Progenitor cell of endocrine pancreas (in vitro differentiated cells): ENCODE results near the gene RABL6. TPM values are rescaled to one million over a fixed set of nuclear protein-coding genes. Genes with fewer than 3 reads are reported as not detected.
"Not testable (repeated sequence)": the region's sequence is repeated elsewhere in the genome, so short reads cannot be mapped to it uniquely, and the experiment has no call there.

ENCODE experiments used
- DNase-seq: peaks from one replicate; pipeline ENCODE4 v3.0.0; 2021; ENCODE audit warnings: low spot score; ENCODE audit not compliant: unreplicated experiment
- H3K27ac Mint-ChIP-seq: 2 replicates; pipeline ENCODE4 v1.8.0; 2021; ENCODE audit warnings: mild to moderate bottlenecking, moderate library complexity, mixed read lengths
- H3K27me3 Mint-ChIP-seq: 2 replicates; pipeline ENCODE4 v1.8.0; 2021; ENCODE audit warnings: mixed read lengths
- H3K36me3 Mint-ChIP-seq: 2 replicates; pipeline ENCODE4 v1.8.0; 2022; ENCODE audit warnings: mixed read lengths; ENCODE audit not compliant: insufficient read depth
- H3K4me1 Mint-ChIP-seq: 2 replicates; pipeline ENCODE4 v1.8.0; 2021; ENCODE audit warnings: low read depth, mixed read lengths
- H3K4me3 Mint-ChIP-seq: 2 replicates; pipeline ENCODE4 v1.8.0; 2021; ENCODE audit warnings: low read depth, mild to moderate bottlenecking, moderate library complexity, mixed read lengths
- H3K9me3 Mint-ChIP-seq: 2 replicates; pipeline ENCODE4 v1.8.0; 2021; ENCODE audit warnings: low read depth, mixed read lengths
- total RNA-seq: library from RNA; stranded (reverse); gene quantifications from 2 replicates; pipeline ENCODE4 v1.2.1, GENCODE V29; 2021
- TF ChIP-seq, protein P1 (sequence below): fragments of 200-600 bp; sonication (generic); IDR thresholded peaks from one replicate; pipeline ENCODE4 v1.5.0; 2021; ENCODE audit warnings: antibody characterized with exemption, mild to moderate bottlenecking; ENCODE audit not compliant: unreplicated experiment

The RABL6 gene
- total RNA-seq, 1 donor from 2014 or later, result 129 TPM

DNA sequence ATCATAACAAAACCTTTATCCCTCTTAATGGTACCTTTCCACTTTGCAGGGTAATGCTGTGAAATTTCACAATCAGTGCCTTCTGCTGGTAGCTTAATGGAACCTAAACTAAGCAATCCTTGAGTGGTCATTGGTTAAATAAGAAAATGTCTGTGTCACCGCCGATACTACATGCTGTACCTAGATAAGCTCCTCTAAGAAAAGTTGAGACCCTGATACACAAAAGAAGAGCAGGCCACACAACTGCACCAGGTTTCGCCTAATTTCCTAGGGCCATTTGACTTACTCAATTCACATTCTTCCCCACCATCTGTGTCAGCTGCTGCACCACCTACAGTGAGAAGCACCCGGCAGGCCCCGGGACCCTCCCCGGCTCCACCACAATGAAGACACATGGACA lies 67.4 kb downstream of the RABL6 start:
- TF ChIP-seq, protein P1, sequence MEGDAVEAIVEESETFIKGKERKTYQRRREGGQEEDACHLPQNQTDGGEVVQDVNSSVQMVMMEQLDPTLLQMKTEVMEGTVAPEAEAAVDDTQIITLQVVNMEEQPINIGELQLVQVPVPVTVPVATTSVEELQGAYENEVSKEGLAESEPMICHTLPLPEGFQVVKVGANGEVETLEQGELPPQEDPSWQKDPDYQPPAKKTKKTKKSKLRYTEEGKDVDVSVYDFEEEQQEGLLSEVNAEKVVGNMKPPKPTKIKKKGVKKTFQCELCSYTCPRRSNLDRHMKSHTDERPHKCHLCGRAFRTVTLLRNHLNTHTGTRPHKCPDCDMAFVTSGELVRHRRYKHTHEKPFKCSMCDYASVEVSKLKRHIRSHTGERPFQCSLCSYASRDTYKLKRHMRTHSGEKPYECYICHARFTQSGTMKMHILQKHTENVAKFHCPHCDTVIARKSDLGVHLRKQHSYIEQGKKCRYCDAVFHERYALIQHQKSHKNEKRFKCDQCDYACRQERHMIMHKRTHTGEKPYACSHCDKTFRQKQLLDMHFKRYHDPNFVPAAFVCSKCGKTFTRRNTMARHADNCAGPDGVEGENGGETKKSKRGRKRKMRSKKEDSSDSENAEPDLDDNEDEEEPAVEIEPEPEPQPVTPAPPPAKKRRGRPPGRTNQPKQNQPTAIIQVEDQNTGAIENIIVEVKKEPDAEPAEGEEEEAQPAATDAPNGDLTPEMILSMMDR, result no peak
- no peak for DNase-seq
- H3K27ac Mint-ChIP-seq, result no peak overlapping the region
- peaks cover 2% of the 10 kb centered on the region for H3K36me3 Mint-ChIP-seq
- H3K27me3 Mint-ChIP-seq, result peaks cover 11% of the 10 kb centered on the region
- H3K9me3 Mint-ChIP-seq, result no peaks in the 10 kb centered on the region
- H3K4me1 Mint-ChIP-seq, result no peaks in the 10 kb centered on the region
- no peak overlapping the region for H3K4me3 Mint-ChIP-seq

DNA sequence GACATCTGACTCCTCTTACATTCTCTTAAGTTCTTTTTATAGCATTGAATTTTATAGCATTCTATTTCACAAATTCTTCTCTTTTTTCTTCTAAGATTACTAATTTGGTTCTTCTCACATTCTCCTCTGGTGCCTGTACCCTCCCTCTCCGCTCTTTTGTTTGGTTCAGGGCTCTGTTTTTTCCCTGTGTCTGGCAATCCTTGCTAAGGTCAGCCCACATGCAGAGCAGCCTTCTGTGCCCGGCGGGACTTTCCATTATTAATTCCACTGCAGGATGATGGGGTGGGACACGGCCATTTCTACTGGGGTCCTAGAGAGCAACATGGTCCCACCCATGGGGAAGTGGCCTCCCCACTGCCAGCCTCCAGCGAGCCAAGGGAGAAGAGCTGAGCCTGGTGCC lies 68.7 kb downstream of the RABL6 start:
- TF ChIP-seq, protein P1, result no peak
- no peak overlapping the region for H3K27ac Mint-ChIP-seq
- H3K27me3 Mint-ChIP-seq, result peaks cover 11% of the 10 kb centered on the region
- no peaks in the 10 kb centered on the region for H3K36me3 Mint-ChIP-seq
- no peaks in the 10 kb centered on the region for H3K4me1 Mint-ChIP-seq
- H3K9me3 Mint-ChIP-seq, result no peaks in the 10 kb centered on the region
- H3K4me3 Mint-ChIP-seq, result no peak overlapping the region
- DNase-seq, result no peak

DNA sequence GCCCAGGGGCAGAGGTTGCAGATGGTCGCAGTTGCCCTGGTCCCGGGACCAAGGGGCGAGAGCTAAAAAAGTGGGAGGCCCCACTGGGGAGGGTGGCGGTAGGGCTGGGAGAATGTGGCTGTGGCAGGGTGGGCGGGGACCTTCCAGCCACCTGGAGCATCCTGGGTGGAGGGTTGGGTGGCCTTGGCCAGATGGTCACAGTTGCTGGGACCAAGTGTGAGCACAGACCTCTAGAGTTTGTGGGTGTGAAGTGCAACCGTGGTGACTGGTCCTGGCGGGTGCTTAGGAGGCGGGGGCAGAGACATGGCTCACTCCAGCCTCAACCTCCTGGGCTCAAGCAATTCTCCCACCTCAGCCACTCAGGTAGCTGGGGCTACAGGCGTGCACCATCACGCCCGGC lies 72.9 kb downstream of the RABL6 start:
- TF ChIP-seq, protein P1, result no peak
- no peak for DNase-seq
- no peaks in the 10 kb centered on the region for H3K36me3 Mint-ChIP-seq
- no peak overlapping the region for H3K4me3 Mint-ChIP-seq
- peaks cover 11% of the 10 kb centered on the region for H3K27me3 Mint-ChIP-seq
- H3K27ac Mint-ChIP-seq, result no peak overlapping the region
- H3K4me1 Mint-ChIP-seq, result no peaks in the 10 kb centered on the region
- no peaks in the 10 kb centered on the region for H3K9me3 Mint-ChIP-seq

DNA sequence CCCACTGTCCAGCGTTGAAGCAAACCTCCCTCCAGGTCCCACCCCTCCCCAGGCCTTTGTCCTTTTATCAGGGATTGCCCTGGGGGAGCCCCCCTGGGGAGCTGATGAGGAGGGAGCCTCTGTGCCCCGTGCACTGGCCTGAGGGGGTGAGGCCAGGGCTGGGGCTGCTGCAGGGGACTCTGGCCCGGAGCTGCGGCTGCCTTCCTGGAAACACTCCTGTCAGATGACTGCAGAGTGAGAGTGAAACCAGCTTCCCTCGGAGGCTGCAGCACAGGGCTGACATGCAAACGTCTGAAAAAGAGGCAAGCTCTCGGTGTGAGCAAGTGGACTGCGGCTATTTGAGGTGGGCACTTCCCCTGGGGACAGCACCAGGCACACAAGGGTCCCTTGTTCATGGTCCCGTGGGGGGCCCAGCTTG lies 74.0 kb downstream of the RABL6 start:
- no peaks in the 10 kb centered on the region for H3K36me3 Mint-ChIP-seq
- no peak overlapping the region for H3K27ac Mint-ChIP-seq
- no peak overlapping the region for H3K4me3 Mint-ChIP-seq
- H3K27me3 Mint-ChIP-seq, result peaks cover 5% of the 10 kb centered on the region
- TF ChIP-seq, protein P1, result no peak
- H3K4me1 Mint-ChIP-seq, result no peaks in the 10 kb centered on the region
- DNase-seq, result no peak
- H3K9me3 Mint-ChIP-seq, result no peaks in the 10 kb centered on the region

DNA sequence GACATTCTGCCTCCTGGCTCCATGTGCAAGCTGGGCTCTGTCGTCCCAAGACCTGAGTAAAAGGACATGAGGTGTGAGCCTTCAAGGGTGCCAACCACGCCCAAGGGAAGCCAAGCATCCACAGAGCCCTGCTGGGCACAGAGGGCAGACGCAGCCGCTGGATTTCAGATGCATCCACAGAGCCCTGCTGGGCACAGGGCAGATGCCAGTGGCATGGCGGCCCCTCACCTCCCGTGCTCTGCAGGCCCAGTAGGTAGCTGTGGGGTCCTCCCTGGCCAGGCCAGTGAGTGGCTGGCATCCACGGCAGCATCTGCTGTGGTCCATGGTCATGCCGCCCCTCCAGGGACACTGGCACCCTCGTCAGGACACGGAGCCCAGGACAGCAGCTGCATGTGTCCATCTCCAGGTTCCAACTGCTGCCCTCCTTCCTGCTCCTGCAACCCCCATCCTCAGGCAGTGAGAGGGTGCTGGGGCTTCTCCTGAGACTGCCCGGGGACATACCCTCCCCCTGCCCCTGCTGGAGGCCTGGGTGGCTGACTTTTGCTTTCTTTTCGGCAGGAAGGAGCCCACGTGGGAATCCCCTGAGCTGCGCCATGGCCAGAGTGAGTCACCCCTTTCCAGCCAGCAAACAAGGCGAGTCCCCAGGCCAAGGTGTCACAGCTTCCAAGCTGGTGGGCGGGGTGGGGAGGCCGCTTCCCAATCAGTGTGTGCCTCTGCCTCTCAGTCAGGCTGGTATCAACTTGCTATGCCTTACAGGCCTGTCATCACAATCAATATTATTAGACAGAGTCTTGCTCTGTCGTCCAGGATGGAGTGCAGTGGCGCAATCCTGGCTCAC lies 74.6 kb downstream of the RABL6 start:
- DNase-seq, result no peak
- TF ChIP-seq, protein P1, result no peak
- H3K27ac Mint-ChIP-seq, result no peak overlapping the region

DNA sequence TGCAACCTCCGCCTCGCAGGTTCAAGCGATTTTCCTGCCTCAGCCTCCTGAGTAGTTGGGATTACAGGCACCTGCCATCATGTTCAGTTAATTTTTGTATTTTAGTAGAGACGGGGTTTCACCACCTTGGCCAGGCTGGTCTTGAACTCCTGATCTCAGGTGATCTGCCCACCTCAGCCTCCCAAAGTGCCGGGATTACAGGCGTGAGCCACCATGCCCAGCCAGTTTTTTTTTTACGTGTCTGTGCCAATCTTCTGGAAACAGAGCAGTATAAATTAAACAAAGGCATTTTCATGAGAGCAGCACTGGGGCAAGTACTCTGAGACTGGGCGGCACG lies 75.2 kb downstream of the RABL6 start:
- H3K27me3 Mint-ChIP-seq, H3K36me3 Mint-ChIP-seq, H3K4me1 Mint-ChIP-seq, H3K4me3 Mint-ChIP-seq, H3K27ac Mint-ChIP-seq, H3K9me3 Mint-ChIP-seq, DNase-seq: not testable (repeated sequence)

More for the DNA sequence above, 74.6 kb downstream of the RABL6 start:
- Mint-ChIP-seq H3K36me3 (no peaks in the 10 kb centered on the region), H3K27me3 (peaks cover 4% of the 10 kb centered on the region), H3K4me3 (no peak overlapping the region), H3K9me3 (no peaks in the 10 kb centered on the region), H3K4me1 (peaks cover 4% of the 10 kb centered on the region)

DNA sequence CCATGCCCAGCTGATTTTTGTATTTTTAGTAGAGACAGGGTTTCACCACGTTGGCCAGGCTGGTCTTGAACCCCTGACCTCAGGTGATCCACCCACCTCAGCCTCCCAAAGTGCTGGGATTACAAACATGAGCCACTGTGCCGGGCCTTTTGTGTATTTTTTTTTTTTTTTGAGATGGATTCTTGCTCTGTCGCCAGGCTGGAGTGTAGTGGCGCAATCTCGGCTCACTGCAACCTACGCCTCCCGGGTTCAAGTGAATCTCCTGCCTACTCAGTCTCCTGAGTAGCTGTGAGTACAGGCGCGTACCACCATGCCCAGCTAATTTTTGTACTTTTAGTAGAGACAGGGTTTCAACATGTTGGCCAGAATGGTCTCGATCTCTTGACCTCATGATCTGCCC lies 75.9 kb downstream of the RABL6 start:
- H3K27me3 Mint-ChIP-seq, H3K27ac Mint-ChIP-seq, H3K36me3 Mint-ChIP-seq, H3K4me1 Mint-ChIP-seq, H3K4me3 Mint-ChIP-seq, DNase-seq, H3K9me3 Mint-ChIP-seq: not testable (repeated sequence)
